Right lobe of liver (tissue), 6 donors: ENCODE data around the gene EXOC2. TPM values are rescaled to one million over a fixed set of nuclear protein-coding genes. Genes with fewer than 3 reads are reported as not detected.
"Not testable (repeated sequence)": the region's sequence is repeated elsewhere in the genome, so short reads cannot be mapped to it uniquely, and the experiment has no call there.

Experiments used
- ATAC-seq, 4 donors: fragments of 200-7000 bp; cut with Tn5 transposase; one replicate each; pipeline ENCODE4 v1.9.1; 2020; ENCODE audit warnings: mild to moderate bottlenecking in 4 of 4, moderate library complexity in 4 of 4
- DNase-seq, 3 donors: peaks; one replicate each; pipeline ENCODE4 v3.0.0-alpha.2; 2020
- H3K27ac ChIP-seq, 3 donors: fragments of 200-600 bp; one replicate each; pipeline ENCODE4 v1.8.0; 2022
- H3K27me3 ChIP-seq, 2 donors: fragments of 200-600 bp; one replicate each; pipeline ENCODE4 v1.8.0; 2022
- H3K36me3 ChIP-seq, 4 donors: fragments of 200-600 bp; sonication (generic) in 1 of 4; one replicate each; pipeline versions ENCODE4 v1.5.1 to v1.8.0; 2017 to 2022; ENCODE audit warnings: control low read depth in 1 of 4
- H3K4me1 ChIP-seq, 4 donors: fragments of 200-600 bp; sonication (generic) in 1 of 4; one replicate each; pipeline versions ENCODE4 v1.5.1 to v1.8.0; 2017 to 2022; ENCODE audit warnings: control low read depth in 1 of 4
- H3K4me3 ChIP-seq, 3 donors: fragments of 200-600 bp; one replicate each; pipeline ENCODE4 v1.8.0; 2022
- H3K9me3 ChIP-seq, 4 donors: fragments of 200-600 bp; sonication (generic) in 1 of 4; one replicate each; pipeline versions ENCODE4 v1.5.1 to v1.8.0; 2017 to 2022; ENCODE audit warnings: control low read depth in 1 of 4
- CTCF ChIP-seq, 4 donors: fragments of 200-600 bp in 3 of 4; fragments of 450-650 bp in 1 of 4; IDR thresholded peaks; one replicate each; pipeline versions ENCODE4 v1.5.1 to v1.8.0; 2016 to 2022; ENCODE audit warnings: antibody characterized with exemption in 4 of 4, mild to moderate bottlenecking in 2 of 4
- POLR2A ChIP-seq: fragments of 450-650 bp; IDR thresholded peaks from one replicate; pipeline ENCODE4 v1.6.1; 2017; ENCODE audit warnings: antibody characterized with exemption, mild to moderate bottlenecking
- WGBS: methylation state at CpG from one replicate; pipeline ENCODE4 v1.1.6; 2018; ENCODE audit warnings: low coverage, low lambda C conversion rate; ENCODE audit not compliant: insufficient coverage; ENCODE audit errors: missing lambda C conversion rate; 5-methylcytosine and 5-hydroxymethylcytosine counted together
- intact Hi-C, 2 donors: fragments of 100-400 bp; cut with DNase I; formaldehyde crosslinking; loops; one replicate each; pipeline versions ENCODE4 v1.11.2 to v1.14.1; 2022
- total RNA-seq, 6 experiments: library from RNA; depleted of rRNA in 2 of 6; stranded (reverse); fragments of >200 nt in 2 of 6; fragmentation: NEBNext Ultra II Directional in 3 of 6; extraction: Animal tissue kit (Norgen Biotek cat#: 25700) in 3 of 6; gene quantifications; one replicate each; pipeline versions ENCODE4 v1.1.0 to v1.2.4, GENCODE V29; 2016 to 2023
- donor health status: DM: no; HTN: yes; CAD: no.
- donor health status: DM: no; HTN: no; CAD: no.
- donor health status: DM: no; HTN: no; CAD: no.
- donor health status: DM: no; HTN: yes; CAD: no.
- donor health status: DM: no; HTN: yes; CAD: no.

EXOC2 gene
- total RNA-seq, 6 experiments from 2014 or later: 7.1 to 12.8 (median 10.5) TPM

- ATAC-seq: no peak
- no peak overlapping the region for H3K4me3 ChIP-seq
- no peak for TF ChIP-seq POLR2A
- no peak for TF ChIP-seq CTCF (IDR thresholded peaks at IDR 0.05)
- H3K36me3 ChIP-seq: no peaks in the 10 kb centered on the region
- no peaks in the 10 kb centered on the region for H3K9me3 ChIP-seq
- no peaks in the 10 kb centered on the region for H3K27me3 ChIP-seq
- DNase-seq: no peak
- intact Hi-C loops: no loop called here
- H3K4me1 ChIP-seq: peaks cover 0 to 10% (median 3%) of the 10 kb centered on the region in 4 donors
- H3K27ac ChIP-seq: no peak overlapping the region
- 92% methylated on average over 3 of the region's 3 CpGs for WGBS
Observed at GRCh38 chr6:700490-700889, 7.6 kb upstream of the EXOC2 start.

GRCh38 chr6:699319-699718, 6.4 kb upstream of the EXOC2 start:
- WGBS: 53% methylated on average over 4 of the region's 6 CpGs
- intact Hi-C loops: no loop called here

GRCh38 chr6:694431-695126, 1.6 kb upstream of the EXOC2 start:
- ATAC-seq, DNase-seq, H3K36me3 ChIP-seq, H3K4me1 ChIP-seq, H3K27ac ChIP-seq, H3K9me3 ChIP-seq, intact Hi-C loops, H3K27me3 ChIP-seq, H3K4me3 ChIP-seq: not testable (repeated sequence)
- no CpG with 5 or more reads among the region's 40 CpGs for WGBS

More at GRCh38 chr6:699319-699718, 6.4 kb upstream of the EXOC2 start:
- Histone ChIP-seq H3K27ac (no peak overlapping the region), H3K27me3 (no peaks in the 10 kb centered on the region), H3K36me3 (no peaks in the 10 kb centered on the region), H3K4me3 (no peak overlapping the region), H3K4me1 (peaks cover 0 to under 1% (median 0%) of the 10 kb centered on the region in 4 donors), H3K9me3 (no peaks in the 10 kb centered on the region)
- ATAC-seq (peak; percentile 46 to 74 (median 54)), DNase-seq (no peak)
- TF ChIP-seq POLR2A (no peak), CTCF (IDR thresholded peaks at IDR 0.05) (no peak)

- no peak for ATAC-seq
- no peak for DNase-seq
- WGBS: 83% methylated on average over 7 of the region's 12 CpGs
Observed at GRCh38 chr6:693723-694009, 727 bp upstream of the EXOC2 start.

More at GRCh38 chr6:693723-694009, 727 bp upstream of the EXOC2 start:
- Histone ChIP-seq H3K36me3 (no peaks in the 10 kb centered on the region), H3K4me3 (no peak overlapping the region), H3K27me3 (no peaks in the 10 kb centered on the region), H3K27ac (no peak overlapping the region), H3K4me1 (peaks cover 0 to 3% (median 3%) of the 10 kb centered on the region in 4 donors), H3K9me3 (no peaks in the 10 kb centered on the region)
- TF ChIP-seq CTCF (IDR thresholded peaks at IDR 0.05) (no peak), POLR2A (no peak)
- intact Hi-C loops: no loop called here
